Stimulated activated CD4-positive, alpha-beta T cell treated with anti-CD3 and anti-CD28 coated beads, Interleukin-1b, Interleukin-23, amount 100 ng/mL, for 1 hour (primary cell): Measurements from ENCODE around the gene NFXL1.

ENCODE experiments used
- DNase-seq, 2 donors: peaks; one replicate each; pipeline ENCODE4 v3.0.0-alpha.2; 2020; ENCODE audit warnings: low read depth in 2 of 2

Gene NFXL1

GRCh38 chr4:47891928-47892327 is 22.5 kb downstream of the NFXL1 start:
- DNase-seq = no peak

GRCh38 chr4:47882228-47882627 is 32.2 kb downstream of the NFXL1 start:
- no peak for DNase-seq

DNA sequence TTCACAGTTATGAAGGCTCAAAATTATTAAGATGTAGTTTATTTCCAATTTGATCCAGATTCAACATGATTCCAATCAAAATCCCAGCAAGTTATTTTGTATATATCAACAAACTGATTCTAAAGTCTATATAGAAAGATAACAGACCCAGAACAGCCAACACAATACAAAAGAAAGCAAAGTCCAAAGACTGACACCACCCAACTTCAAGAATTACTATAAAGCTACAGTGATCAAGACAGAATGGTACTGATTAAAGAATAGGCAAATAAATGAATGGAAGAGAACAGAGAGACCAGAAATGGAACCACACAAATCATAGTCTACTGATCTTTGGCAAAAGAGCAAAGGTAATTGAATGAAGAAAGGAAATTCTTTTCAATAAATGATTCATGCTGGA is 34.9 kb downstream of the NFXL1 start:
- no peak for DNase-seq

DNA sequence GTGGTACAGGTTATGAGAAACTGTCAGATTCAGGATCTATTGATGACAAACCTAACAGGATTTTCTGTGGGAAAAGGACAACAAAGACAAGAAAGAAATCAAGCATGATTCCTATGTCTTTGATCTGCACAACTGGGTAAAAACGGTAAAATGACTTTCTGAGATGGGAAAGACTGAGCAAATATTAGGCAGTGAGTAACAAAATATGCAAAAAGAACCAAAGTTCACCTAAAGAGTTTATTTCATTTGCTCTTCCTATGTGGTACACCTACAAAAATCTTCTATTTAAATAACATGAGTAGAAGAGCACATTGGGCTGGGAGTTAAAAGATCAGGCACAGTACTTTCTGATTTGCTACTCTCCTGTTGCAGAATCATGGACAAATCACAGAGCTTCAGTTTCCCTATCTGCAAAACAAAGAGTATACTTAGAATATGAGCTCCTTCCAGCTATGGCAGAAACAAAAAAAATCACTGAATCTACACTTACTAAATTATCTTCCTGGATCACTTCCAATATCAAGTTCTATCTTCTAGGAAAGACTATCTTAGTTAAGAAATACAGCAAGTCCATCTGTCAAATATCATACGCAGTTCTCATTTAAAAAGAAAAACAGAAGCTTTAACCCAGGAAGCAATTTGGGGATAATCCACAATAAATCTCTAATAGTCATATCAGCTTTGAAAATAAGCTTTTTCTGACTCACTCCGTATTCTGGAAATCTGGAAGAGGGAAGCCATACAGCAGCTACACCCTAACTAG is 37.4 kb downstream of the NFXL1 start:
- DNase-seq = no peak

DNA sequence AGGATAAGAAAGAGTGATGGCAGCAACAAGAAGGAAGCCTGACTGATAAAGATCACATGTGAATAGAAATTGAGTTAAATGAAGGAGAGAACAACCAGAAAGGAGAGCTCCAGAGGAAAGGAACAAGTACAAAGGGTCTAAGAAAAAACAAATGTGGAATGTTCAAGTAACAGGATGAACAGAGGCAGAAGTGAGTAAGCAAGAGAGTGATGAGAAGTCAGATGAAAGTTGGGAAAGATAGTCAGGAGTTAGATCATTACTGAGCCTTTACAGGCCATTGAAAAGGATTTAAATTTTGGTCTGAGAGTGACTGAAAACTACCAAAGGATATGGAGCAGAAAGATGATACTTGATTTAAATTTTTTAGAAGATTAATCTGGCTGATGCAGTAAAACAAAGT is 38.1 kb downstream of the NFXL1 start:
- DNase-seq = no peak

- DNase-seq = no peak
Observed at GRCh38 chr4:47873877-47874541, 40.4 kb downstream of the NFXL1 start.

- DNase-seq = no peak
Observed at GRCh38 chr4:47863486-47863885, 50.9 kb downstream of the NFXL1 start.

DNA sequence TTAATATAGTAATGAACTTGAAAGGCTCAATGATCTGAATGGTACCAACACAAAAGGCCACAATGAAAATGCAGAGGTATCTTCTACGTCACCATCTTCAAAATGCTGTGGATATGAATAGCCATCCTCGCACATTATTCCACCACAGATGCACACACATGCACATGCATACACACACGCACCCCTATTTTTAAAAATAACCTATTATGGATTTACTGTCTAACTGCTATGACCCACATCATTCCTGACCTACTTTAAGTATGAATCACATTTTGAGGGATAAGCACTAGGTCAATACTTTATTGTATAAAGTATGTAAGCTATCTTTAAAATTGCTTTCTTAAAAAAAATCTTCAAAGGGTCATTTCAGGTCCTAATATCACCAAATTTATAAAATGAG is 52.1 kb downstream of the NFXL1 start:
- no peak for DNase-seq

GRCh38 chr4:47860305-47860704 is 54.1 kb downstream of the NFXL1 start:
- no peak for DNase-seq

GRCh38 chr4:47858006-47858405 is 56.4 kb downstream of the NFXL1 start:
- DNase-seq = no peak

- DNase-seq = no peak
Observed at GRCh38 chr4:47856713-47857112, 57.7 kb downstream of the NFXL1 start.

- DNase-seq = no peak
Observed at GRCh38 chr4:47855350-47855749, 59.0 kb downstream of the NFXL1 start.

DNA sequence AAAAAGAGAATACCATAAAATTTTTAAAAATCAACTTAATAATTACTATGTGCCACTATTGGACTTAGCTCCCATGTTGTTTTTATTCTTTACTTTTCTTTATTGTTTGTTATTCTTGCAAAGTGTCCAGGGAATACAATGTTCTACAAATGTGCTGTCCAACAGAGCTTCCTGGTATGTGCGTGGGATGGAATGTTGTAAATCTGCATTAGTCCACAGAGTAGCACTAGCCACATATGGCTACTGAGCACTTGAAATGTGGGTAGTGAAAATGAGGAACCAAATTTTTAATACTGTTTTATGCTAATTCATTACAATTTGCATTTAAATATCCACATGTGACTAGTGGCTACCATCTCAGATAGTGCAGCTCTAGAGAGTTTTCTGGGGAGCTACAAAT is 62.2 kb downstream of the NFXL1 start:
- no peak for DNase-seq

DNA sequence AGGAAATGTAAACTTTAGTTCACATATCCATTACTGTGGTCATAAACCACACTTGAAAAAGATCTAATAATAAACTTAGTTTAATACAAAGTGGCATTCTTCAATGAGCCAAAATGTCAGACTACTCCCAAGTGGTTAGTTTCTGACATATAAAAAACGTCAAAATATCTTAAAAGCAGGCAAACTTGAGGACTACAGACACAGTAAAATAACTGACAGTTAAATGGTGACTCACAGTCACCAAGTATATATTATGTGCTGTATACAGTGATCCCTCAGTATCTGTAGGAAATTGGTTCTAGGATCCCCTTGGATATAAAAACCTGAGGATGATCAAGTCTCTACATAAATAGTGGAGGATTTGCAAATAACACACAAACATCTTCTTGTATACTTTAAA is 64.9 kb downstream of the NFXL1 start:
- DNase-seq = no peak

- DNase-seq = no peak
Observed at GRCh38 chr4:47848041-47848440, 66.3 kb downstream of the NFXL1 start.

DNA sequence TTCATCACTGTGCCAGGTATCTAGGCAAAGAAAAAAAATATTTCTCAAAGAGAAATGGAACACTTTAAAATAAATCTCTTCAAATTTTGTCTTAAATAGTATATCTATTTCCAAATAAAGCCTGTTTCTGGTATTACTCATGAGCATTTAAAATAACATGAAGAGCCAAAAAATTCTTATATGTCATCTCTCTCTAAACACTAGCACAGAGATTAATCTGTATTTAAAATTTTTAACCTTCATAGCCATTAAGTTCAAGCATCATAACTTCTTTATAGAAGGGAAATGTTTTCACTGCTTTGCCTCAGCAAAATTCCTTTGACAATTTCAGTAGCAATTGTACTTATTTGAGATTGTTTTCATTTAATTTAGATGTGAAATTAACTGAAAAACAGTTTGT is 71.4 kb downstream of the NFXL1 start:
- no peak for DNase-seq

DNA sequence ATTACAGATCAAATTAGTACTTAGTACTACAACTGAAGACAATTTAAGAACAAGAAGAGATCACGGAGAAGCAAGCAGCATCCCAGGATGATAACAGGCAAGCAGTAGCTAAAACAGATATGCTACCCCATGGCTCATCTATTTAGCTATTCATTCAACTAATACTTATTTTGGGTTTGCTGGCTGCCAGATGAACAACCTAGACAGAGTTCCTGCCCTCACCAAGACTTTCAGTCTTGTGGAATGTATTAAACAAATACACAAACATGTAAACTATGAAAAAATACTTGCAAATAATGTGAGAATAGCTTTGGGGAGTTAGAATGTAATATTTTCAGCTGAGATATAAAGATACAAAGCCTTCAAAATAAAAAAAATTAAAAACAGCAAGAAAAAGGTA is 74.1 kb downstream of the NFXL1 start:
- DNase-seq = no peak

- DNase-seq = no peak
Observed at GRCh38 chr4:47839259-47839658, 75.1 kb downstream of the NFXL1 start.

- DNase-seq = no peak
Observed at GRCh38 chr4:47838445-47838844, 75.9 kb downstream of the NFXL1 start.

DNA sequence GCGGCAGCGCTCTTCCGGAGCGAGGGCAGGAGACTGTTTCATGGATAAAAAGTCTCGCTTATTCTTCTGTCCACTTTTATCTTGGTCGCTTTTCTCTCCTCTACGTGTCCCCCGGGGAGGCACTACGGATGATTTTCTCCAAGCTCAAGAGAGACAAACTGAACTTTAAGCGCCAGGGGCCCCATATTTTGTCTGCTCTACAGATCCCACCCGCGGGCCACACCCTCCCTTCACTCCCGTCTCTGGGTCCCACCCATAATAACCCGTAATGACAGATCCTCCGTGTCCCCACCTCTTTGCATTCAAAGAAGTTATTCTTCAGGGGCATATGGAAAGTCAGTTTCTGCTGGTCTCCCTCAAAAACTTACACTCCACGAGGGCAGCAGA is 76.5 kb downstream of the NFXL1 start, which contains the start of gene CORIN:
Gene CORIN (minus strand): TSS at position 160 of the 387 bp plus-strand sequence. CDS start 118 bp downstream, at position 42.
- DNase-seq = no peak

DNA sequence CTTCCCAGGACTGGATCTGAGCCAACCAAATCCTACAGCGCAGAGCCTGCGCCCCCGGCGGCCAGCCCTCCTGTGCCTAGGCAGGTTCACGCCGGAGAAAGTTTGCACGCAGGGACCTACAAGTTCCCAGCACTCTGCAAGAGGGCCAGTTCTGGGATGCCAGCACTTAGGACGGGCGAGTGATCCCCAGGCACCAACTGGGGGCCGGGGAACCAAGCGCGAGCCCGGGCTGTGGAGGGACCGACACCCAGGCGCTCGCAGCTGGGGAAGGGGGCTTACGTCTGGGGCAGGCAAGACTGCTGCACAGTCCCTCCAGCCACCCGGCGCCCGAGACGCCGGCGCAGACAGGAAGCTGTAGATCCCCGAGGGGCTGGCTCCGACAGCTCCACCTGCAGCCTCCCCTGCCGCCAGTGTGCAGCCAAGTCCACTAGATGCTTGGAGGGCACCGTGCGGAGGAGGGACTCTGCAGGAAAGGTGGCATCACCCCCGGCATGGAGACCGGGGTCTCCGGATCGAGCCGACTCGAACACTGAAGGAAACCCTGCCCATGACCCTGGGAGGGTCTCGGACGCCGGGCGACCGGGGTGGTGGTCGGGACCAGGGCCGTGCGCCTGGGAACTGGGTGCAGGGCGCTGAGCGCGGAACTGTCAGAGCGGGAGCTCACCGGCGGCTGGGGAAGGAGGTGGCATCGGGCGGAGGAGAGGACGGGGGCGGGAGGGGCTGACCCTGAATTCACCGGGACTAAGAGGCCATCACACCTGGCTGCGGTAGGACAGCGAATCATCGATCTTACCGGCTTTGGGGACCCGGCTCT is 77.1 kb downstream of the NFXL1 start:
- no peak for DNase-seq

GRCh38 chr4:47836641-47837093 is 77.7 kb downstream of the NFXL1 start:
- DNase-seq = no peak

DNA sequence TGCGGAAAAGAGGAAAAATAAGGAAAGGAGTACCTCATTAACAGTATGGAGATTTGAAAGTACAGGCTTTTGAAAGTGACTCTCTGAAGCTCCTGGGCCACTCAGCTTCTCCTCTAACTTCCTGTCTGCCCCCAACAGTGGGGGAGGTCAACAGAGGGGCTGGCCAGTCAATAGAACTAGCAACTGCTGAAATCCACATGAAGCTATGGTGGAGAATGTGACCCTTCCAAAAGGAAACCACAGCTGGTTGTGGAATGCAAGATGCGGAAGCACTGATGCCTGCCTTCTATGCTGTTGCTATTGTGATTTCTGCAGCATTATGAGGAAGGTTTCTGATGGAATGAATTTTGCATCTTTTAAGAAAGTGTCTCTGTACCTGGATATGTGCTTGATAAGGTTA is 78.9 kb downstream of the NFXL1 start:
- no peak for DNase-seq
